IPS DF 19.7 (cell line): ENCODE data around the gene TEP1.
"Not testable (repeated sequence)": the region's sequence is repeated elsewhere in the genome, so short reads cannot be mapped to it uniquely, and the experiment has no call there.

Experiments used
- DNase-seq: peaks from one replicate; pipeline ENCODE4 v3.0.0-alpha.2; 2013; ENCODE audit warnings: low read depth, low spot score

Gene TEP1

DNA sequence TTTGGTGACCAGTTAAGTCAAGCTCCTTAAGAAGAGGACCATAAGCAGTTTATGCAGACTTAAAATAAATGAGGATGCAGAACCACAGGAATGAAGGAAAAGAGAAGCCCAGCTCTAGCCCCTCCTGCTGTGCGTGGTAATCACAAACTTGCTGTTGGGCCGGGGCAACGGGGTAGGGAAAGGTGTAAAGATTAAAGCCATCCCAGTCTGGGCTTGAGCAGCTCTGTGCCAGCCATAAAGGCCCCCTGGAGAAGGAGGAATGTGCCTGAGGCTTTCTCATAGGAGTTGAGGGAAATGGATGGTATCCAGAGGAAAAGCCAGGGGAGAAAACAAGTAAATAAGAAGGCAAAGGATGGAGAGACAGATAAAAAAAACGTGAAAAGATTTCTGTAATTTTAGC, 25.1 kb downstream of the TEP1 start:
- no peak for DNase-seq

- DNase-seq: no peak
These were observed 25.7 kb downstream of the TEP1 start for GRCh38 chr14:20387576-20387975.

GRCh38 chr14:20386276-20386855, 26.9 kb downstream of the TEP1 start:
- no peak for DNase-seq

DNA sequence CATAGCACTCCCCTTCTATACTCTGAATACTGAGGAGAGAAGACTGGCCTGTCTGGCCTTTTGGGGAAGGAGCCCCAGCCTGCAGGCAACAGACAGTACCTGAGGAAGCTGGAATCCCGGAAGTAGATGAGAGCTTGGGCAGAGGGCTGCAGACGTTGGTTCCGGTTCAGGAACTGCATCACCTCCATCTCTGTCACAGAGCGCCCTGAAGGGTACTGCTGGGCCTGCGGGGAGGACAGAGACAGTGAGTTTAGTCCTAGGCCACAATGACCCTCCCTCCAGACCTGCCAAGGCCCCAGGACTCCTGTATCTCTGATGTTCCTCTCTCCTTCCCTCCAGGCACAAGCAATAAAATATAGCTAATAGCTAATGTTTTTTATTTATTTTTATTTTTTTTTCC, 28.4 kb downstream of the TEP1 start:
- no peak for DNase-seq

GRCh38 chr14:20384321-20384720, 29.0 kb downstream of the TEP1 start:
- DNase-seq: no peak

DNA sequence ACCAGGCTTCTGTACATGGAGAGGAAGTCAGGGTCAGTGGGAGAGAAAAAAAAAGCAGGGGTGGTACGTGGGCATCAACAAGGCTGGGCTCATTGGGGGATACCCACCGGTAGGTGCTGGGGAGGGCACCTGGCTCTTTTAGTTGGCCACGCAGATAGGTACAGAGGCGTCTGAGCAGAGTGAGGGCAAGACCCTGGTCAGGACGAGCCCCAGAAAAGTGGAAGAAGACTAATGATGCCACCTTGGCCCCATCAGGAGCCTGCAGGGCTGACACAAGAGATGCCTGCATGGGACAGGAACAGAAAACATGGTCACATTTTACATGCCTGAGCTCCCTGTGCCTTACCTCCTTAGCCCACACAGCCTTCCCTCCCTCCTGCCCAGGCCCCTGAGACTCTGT, 29.7 kb downstream of the TEP1 start:
- no peak for DNase-seq

DNA sequence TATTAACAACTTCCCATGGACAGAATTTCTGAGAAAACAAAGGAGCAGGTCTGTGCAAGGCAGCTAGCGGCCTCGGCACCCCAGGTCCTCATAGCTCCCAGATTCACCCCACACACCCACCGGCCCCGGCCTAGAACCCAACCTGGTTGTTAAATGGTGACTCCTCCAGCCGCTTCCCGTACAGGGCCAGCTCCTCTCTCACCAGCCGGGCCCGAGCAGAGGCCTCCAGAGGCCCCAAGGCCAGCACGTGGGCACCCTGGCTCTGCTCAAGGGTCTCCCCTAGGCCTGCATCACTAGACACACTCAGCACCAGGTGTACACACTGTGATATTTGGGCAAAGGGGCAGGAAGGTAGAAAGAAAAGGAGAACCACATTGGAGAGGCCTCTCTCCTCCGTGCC, 30.3 kb downstream of the TEP1 start:
- no peak for DNase-seq

GRCh38 chr14:20382526-20382925, 30.8 kb downstream of the TEP1 start:
- no peak for DNase-seq

DNA sequence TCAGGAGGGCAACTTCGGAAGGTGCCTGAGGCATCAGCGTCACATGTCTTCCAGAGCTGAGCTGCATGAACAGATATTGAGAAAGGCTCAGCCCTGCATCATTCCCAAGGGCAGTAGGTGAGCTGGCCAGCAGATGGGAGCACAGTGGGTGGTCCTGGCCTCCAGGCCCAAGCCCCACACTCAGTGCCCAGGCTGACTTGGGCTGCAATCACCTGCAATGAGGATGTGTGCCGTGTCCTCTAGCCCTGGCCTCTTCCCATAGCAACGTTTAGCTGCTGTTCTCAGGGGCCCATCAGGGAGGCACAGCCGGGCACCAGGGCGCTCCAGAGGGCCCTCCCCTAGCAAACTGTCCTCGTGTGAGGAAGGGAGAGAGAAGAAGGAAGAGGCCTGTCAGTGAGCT, 32.0 kb downstream of the TEP1 start:
- no peak for DNase-seq

GRCh38 chr14:20380681-20381080, 32.6 kb downstream of the TEP1 start:
- DNase-seq: no peak

GRCh38 chr14:20379743-20380142, 33.6 kb downstream of the TEP1 start:
- no peak for DNase-seq

- DNase-seq: no peak
These were observed 36.1 kb downstream of the TEP1 start for GRCh38 chr14:20377171-20377570.

DNA sequence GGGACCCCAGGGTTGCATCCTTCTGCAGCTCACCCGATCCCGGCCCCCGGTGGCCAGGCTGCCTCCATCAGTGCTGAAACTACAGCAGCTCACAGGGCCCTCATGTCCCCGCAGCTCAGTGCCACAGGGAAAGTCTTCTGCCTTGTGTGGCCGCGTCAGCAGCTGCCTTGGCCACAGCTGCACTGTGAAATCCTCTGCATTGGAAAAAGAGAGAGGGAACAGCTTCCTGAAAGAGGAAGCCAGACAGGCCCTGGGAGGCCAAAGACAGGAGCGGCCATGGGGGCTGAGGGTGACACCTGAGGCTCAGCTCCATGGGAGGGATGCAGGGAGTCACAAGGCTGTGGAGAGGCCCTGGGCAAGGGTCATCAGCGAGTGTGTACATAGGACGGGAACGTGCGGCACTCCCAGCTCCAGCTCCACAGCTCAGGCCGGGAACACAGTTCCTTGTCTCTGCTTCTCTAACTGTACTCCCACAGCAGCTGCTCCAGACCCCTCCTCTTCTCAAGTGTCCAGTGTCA, 37.2 kb downstream of the TEP1 start:
- no peak for DNase-seq

DNA sequence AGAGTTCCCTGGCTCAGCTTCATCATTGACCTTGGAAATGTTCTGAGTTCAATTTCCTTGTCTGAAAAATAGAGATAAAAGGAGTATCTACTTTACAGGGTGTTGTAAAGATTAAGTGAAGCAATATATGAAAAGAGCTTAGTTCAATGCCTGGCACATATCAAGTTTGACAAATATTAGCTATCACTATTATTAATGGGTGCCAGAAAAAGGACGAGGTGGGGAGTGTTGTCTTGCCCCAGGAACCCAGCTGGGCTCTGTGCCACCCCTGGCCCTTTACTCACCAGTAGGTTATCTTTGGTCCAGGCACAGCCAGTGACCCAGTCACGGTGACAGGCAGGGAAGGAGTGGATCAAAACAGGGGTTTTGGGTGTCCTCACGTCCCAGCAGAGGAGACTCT, 37.8 kb downstream of the TEP1 start:
- no peak for DNase-seq

GRCh38 chr14:20372796-20373195, 40.5 kb downstream of the TEP1 start:
- no peak for DNase-seq

DNA sequence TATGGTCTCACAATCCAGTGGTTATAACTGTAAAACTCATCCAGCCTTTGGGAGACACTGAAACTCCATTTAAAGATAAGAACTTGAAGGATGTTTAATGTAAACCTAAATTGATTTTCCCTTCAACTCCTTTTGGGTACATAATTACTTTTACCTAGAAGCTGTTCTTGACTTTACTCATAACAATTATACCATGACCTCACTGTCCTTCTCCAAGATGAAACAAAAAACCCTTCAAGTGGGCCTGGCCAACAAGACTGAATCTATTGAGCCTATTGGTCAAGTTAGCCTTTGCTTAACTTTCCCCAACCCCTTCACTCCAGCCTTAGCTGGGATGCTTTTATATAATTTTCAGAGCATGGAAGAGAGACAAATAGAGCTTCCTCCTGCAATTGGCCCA, 47.4 kb downstream of the TEP1 start:
- DNase-seq: no peak

- not testable (repeated sequence) for DNase-seq
These were observed 54.8 kb downstream of the TEP1 start for GRCh38 chr14:20358474-20358873.

- DNase-seq: no peak
These were observed 56.9 kb downstream of the TEP1 start for GRCh38 chr14:20356422-20356821.

GRCh38 chr14:20350860-20351259, 62.4 kb downstream of the TEP1 start:
- no peak for DNase-seq

DNA sequence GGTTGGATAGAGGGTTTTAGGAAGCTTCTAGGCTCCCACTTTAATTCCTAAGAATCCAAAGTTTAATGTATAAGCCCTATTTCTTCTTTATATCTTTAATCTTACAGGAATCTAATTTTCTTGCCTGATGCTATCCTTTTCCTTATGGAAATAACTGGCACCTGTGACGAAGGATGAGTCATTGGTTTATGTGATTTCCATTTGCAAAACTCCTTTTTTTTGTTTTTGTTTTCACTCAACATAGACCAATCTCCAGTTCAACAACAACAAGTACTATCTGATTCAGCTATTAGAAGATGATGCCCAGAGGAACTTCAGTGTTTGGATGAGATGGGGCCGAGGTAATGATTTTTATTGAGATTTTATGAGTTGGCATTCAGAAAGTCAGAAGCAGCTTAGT, 63.0 kb downstream of the TEP1 start:
- no peak for DNase-seq

DNA sequence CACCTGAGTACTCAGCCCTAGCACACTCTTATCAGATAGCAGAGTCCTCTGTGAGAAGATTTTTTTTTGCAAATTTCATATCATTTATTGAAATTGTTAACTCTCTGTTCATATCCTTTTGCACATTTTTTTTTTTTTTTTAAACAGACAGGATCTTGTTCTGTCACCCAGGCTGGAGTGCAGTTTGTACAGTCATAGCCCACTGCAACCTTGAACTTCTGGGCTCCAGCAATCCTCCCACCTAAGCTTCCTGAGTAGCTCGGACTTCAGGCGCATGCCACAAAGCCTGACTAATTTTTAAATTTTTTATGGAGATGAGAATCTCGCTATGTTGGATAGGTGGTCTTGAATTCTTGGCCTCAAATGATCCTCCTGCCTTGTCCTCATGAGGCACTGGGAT, 65.6 kb downstream of the TEP1 start:
- no peak for DNase-seq

- no peak for DNase-seq
These were observed 66.6 kb downstream of the TEP1 start for GRCh38 chr14:20346713-20347112.

- DNase-seq: no peak
These were observed 67.9 kb downstream of the TEP1 start for GRCh38 chr14:20345366-20345765.

- DNase-seq: no peak
These were observed 69.5 kb downstream of the TEP1 start for GRCh38 chr14:20343862-20344220.
